ENCODE data around the gene LUC7L3.

GRCh38 chr17:50774225-50774803, 54.9 kb downstream of the LUC7L3 start:
- TF ChIP-seq CTCF (IDR thresholded peaks at IDR 0.05) (no peak), EZH2 (IDR thresholded peaks at IDR 0.05; ENCODE audit: borderline replicate concordance, insufficient read depth, low read depth, low read length, poor library complexity, severe bottlenecking) (no peak)

Data from B cell (primary cell).